HepG2 (cell line): Measurements from ENCODE around the gene SF1. TPM values are rescaled to one million over a fixed set of nuclear protein-coding genes. Genes with fewer than 3 reads are reported as not detected.

Experiments used
- ATF5 ChIP-seq: sonication (generic); formaldehyde crosslinking; IDR thresholded peaks from 2 replicates; pipeline ENCODE4 v1.4.0; 2020; ENCODE audit warnings: mild to moderate bottlenecking, low read depth, missing genetic modification reagents
- GABPB1 ChIP-seq: IDR thresholded peaks from 2 replicates; pipeline ENCODE4 v1.6.1; 2016; ENCODE audit warnings: mild to moderate bottlenecking, missing genetic modification reagents, moderate library complexity, missing compliant biosample characterization
- GATAD1 ChIP-seq: IDR thresholded peaks from 2 replicates; pipeline ENCODE4 v1.6.1; 2016; ENCODE audit warnings: missing genetic modification reagents, missing compliant biosample characterization
- IKZF5 ChIP-seq: IDR thresholded peaks from 2 replicates; pipeline ENCODE4 v1.6.1; 2018; ENCODE audit warnings: missing genetic modification reagents, mild to moderate bottlenecking, missing compliant biosample characterization
- ISX ChIP-seq: sonication (generic); formaldehyde crosslinking; conservative IDR thresholded peaks from 2 replicates; pipeline ENCODE4 v1.5.0; 2020; ENCODE audit warnings: missing genetic modification reagents
- KDM4B ChIP-seq: sonication (generic); formaldehyde crosslinking; IDR thresholded peaks from 2 replicates; pipeline ENCODE4 v1.4.0; 2020; ENCODE audit warnings: missing genetic modification reagents
- POGK ChIP-seq: sonication (generic); formaldehyde crosslinking; conservative IDR thresholded peaks from 2 replicates; pipeline ENCODE4 v1.8.0; 2022; ENCODE audit warnings: mild to moderate bottlenecking, moderate library complexity, missing genetic modification reagents
- POLR2A ChIP-seq, 2 experiments: IDR thresholded peaks; 2 replicates each; pipeline ENCODE4 v1.6.1; 2011; ENCODE audit warnings: low read depth in 2 of 2, low read length in 2 of 2, mild to moderate bottlenecking in 1 of 2, moderate library complexity in 1 of 2; ENCODE audit not compliant: insufficient read depth in 1 of 2
- RBFOX2 ChIP-seq: fragments of 200-400 bp; formaldehyde crosslinking; IDR thresholded peaks from 2 replicates; pipeline ENCODE4 v1.6.1; 2017; ENCODE audit warnings: low read depth, mild to moderate bottlenecking, low read length
- REST ChIP-seq, 2 experiments: IDR thresholded peaks; 2 replicates each; pipeline ENCODE4 v1.6.1; 2011 to 2012; ENCODE audit warnings: low read length in 2 of 2, borderline replicate concordance in 1 of 2, low read depth in 1 of 2, mild to moderate bottlenecking in 1 of 2, moderate library complexity in 1 of 2
- ZFP62 ChIP-seq: sonication (generic); formaldehyde crosslinking; IDR thresholded peaks from 2 replicates; pipeline ENCODE4 v1.4.0; 2020; ENCODE audit warnings: missing genetic modification reagents
- ZNF205 ChIP-seq: IDR thresholded peaks from 2 replicates; pipeline ENCODE4 v1.6.1; 2018; ENCODE audit warnings: missing biosample characterization, missing genetic modification reagents
- ZNF281 ChIP-seq: sonication (generic); formaldehyde crosslinking; IDR thresholded peaks from 2 replicates; pipeline ENCODE4 v1.4.0; 2020; ENCODE audit warnings: missing genetic modification reagents, borderline replicate concordance
- ZNF30 ChIP-seq: sonication (generic); formaldehyde crosslinking; IDR thresholded peaks from 2 replicates; pipeline ENCODE4 v1.5.0; 2020; ENCODE audit warnings: mild to moderate bottlenecking, missing genetic modification reagents
- ZNF513 ChIP-seq: sonication (generic); formaldehyde crosslinking; conservative IDR thresholded peaks from 2 replicates; pipeline ENCODE4 v1.5.0; 2020; ENCODE audit warnings: missing genetic modification reagents
- ZNF7 ChIP-seq: IDR thresholded peaks from 2 replicates; pipeline ENCODE4 v1.6.1; 2016; ENCODE audit warnings: missing biosample characterization, missing genetic modification reagents
- ZNF761 ChIP-seq: sonication (generic); formaldehyde crosslinking; conservative IDR thresholded peaks from 2 replicates; pipeline ENCODE4 v1.4.0; 2020; ENCODE audit warnings: mild to moderate bottlenecking, missing genetic modification reagents
- polyA plus RNA-seq, 8 experiments: library from polyadenylated mRNA; depleted of rRNA in 3 of 8; stranded (reverse) in 7 of 8; unstranded in 1 of 8; fragments of >200 nt; fragmentation: Illumina TruSeq in 4 of 8; extraction: Trizol in 4 of 8; gene quantifications; 2 replicates each; pipeline versions ENCODE4 v1.2.1 to v1.2.3, GENCODE V29; 2011 to 2016; ENCODE audit warnings: low read depth in 4 of 8, missing spikeins in 1 of 8, mixed read lengths in 1 of 8; ENCODE audit not compliant: insufficient read depth in 1 of 8
- total RNA-seq, 5 experiments: library from RNA; depleted of rRNA; stranded (reverse); fragments of >200 nt; fragmentation: Illumina TruSeq; extraction: Trizol; gene quantifications; 2 replicates each; pipeline ENCODE4 v1.2.3, GENCODE V29; 2016; ENCODE audit warnings: low read depth in 1 of 5

SF1 gene
- total and polyA plus RNA-seq, 2 of the 13 experiments (the other 11 are each of a cell fraction or from before 2014, with no cell fraction given): 55.5 to 70.4 TPM

- TF ChIP-seq ZNF281 (CRISPR knock-in tag) (peak; percentile 29; the same call in 1 of the 2 replicates), POLR2A (IDR thresholded peaks at IDR 0.05; ENCODE audit: insufficient read depth in 1 of 2, low read depth in 2 of 2, low read length in 2 of 2) (peak; percentile 30 to 41), ZNF513 (0 out of 2 replicates have a peak, but pooled peaks have one; percentile 70), ZNF761 (no peak), ATF5 (CRISPR knock-in tag) (no peak), ZNF205 (CRISPR knock-in tag) (no peak), GABPB1 (0 out of 2 replicates have a peak, but pooled peaks have one; percentile 20), POGK (CRISPR knock-in tag) (0 out of 2 replicates have a peak, but pooled peaks have one; percentile 30), RBFOX2 (peak; percentile 55; the same call in 1 of the 2 replicates), REST (IDR thresholded peaks at IDR 0.05; ENCODE audit: borderline replicate concordance in 1 of 2, low read depth in 1 of 2, low read length in 2 of 2) (peak; percentile 9 to 68), ZNF7 (CRISPR knock-in tag) (no peak), ZNF30 (CRISPR knock-in tag) (no peak), ZFP62 (CRISPR knock-in tag) (no peak), IKZF5 (CRISPR knock-in tag) (0 out of 2 replicates have a peak, but pooled peaks have one; percentile 22), ISX (no peak), KDM4B (CRISPR knock-in tag) (no peak), GATAD1 (0 out of 2 replicates have a peak, but pooled peaks have one; percentile 44)
Observed at GRCh38 chr11:64777449-64778222, 706 bp downstream of the SF1 start (continued).
